Heart left ventricle (tissue), 16 donors: Measurements from ENCODE around the gene SYNCRIP. TPM values are rescaled to one million over a fixed set of nuclear protein-coding genes. Genes with fewer than 3 reads are reported as not detected.

Source experiments
- ATAC-seq, 4 donors: fragments of 200-7000 bp; cut with Tn5 transposase; one replicate each; pipeline ENCODE4 v1.9.1; 2020 to 2022; ENCODE audit warnings: moderate library complexity in 4 of 4, mild to moderate bottlenecking in 3 of 4, moderate number of reproducible peaks in 1 of 4
- DNase-seq, 5 donors: peaks; one replicate each; pipeline ENCODE4 v3.0.0-alpha.2; 2020
- H3K27ac ChIP-seq, 12 donors: fragments of 200-600 bp; sonication (generic) in 4 of 12; one replicate each; pipeline versions ENCODE4 v1.5.0 to v1.8.0; 2016 to 2022; ENCODE audit warnings: mild to moderate bottlenecking in 2 of 12
- H3K27me3 ChIP-seq, 9 donors: fragments of 200-600 bp; sonication (generic) in 2 of 9; one replicate each; pipeline versions ENCODE4 v1.5.1 to v1.8.0; 2016 to 2022; ENCODE audit warnings: mild to moderate bottlenecking in 3 of 9
- H3K36me3 ChIP-seq, 9 donors: fragments of 200-600 bp; sonication (generic) in 2 of 9; one replicate each; pipeline versions ENCODE4 v1.5.0 to v1.8.0; 2018 to 2022; ENCODE audit warnings: mild to moderate bottlenecking in 2 of 9
- H3K4me1 ChIP-seq, 12 donors: fragments of 200-600 bp; sonication (generic) in 4 of 12; one replicate each; pipeline versions ENCODE4 v1.5.0 to v1.8.0; 2016 to 2022; ENCODE audit warnings: mild to moderate bottlenecking in 3 of 12
- H3K4me3 ChIP-seq, 12 donors: fragments of 200-600 bp; sonication (generic) in 4 of 12; one replicate each; pipeline versions ENCODE4 v1.5.0 to v1.8.0; 2017 to 2022; ENCODE audit warnings: mild to moderate bottlenecking in 9 of 12, moderate library complexity in 4 of 12
- H3K9me3 ChIP-seq, 12 donors: fragments of 200-600 bp; sonication (generic) in 4 of 12; one replicate each; pipeline versions ENCODE4 v1.5.0 to v1.8.0; 2016 to 2022; ENCODE audit warnings: mild to moderate bottlenecking in 1 of 12
- CTCF ChIP-seq, 12 donors: fragments of 200-600 bp; sonication (generic) in 4 of 12; IDR thresholded peaks; one replicate each; pipeline versions ENCODE4 v1.5.0 to v1.8.0; 2018 to 2022; ENCODE audit warnings: antibody characterized with exemption in 12 of 12, mild to moderate bottlenecking in 5 of 12
- POLR2A ChIP-seq, 2 donors: fragments of 450-650 bp; IDR thresholded peaks; one replicate each; pipeline ENCODE4 v1.6.1; 2017; ENCODE audit warnings: antibody characterized with exemption in 2 of 2, mild to moderate bottlenecking in 2 of 2, moderate library complexity in 2 of 2
- WGBS, 4 donors: extraction: QIAGEN DNeasy Blood & Tissue Kit in 2 of 4; methylation state at CpG; one replicate each; pipeline versions ENCODE4 v1.1.5 to v1.1.7; 2013 to 2018; 5-methylcytosine and 5-hydroxymethylcytosine counted together
- intact Hi-C, 10 donors: fragments of 100-400 bp; cut with DNase I; formaldehyde crosslinking; loops; one replicate each; pipeline versions ENCODE4 v1.11.1 to v1.14.2; 2022
- polyA plus RNA-seq, 2 donors: library from polyadenylated mRNA; stranded (reverse); fragments of 200-250 nt; gene quantifications; one replicate each; pipeline ENCODE4 v1.2.3, GENCODE V29; 2013
- total RNA-seq, 9 donors: library from RNA; depleted of rRNA in 2 of 9; stranded (reverse); fragments of >200 nt in 2 of 9; fragmentation: NEBNext Ultra II Directional in 3 of 9; extraction: Animal tissue kit (Norgen Biotek cat#: 25700) in 3 of 9; gene quantifications; one replicate each; pipeline versions ENCODE4 v1.1.0 to v1.2.4, GENCODE V29; 2016 to 2023
- donor health status: ischemic (EF 13 %, LVEDD 7.1; RV severe dilation, severe dysfunction).
- donor health status: healthy with polysubstance abuse.
- donor health status: DM: no; HTN: yes; CAD: no.
- donor health status: DM: no; HTN: no; CAD: no.
- donor health status: ischemic (EF 25% LVEDD 6.9; RV normal size, moderate dysfunction).
- donor health status: ischemic (EF 25% LVEDD 5.7; RV mildly dilated, moderate dysfunction).
- donor health status: healthy.
- donor health status: DM: yes; HTN: yes; CAD: no.
- donor health status: ischemic (EF 35%, LVEDD 5.7; RV mildly dilated, moderate dysfunction).
- donor health status: nonischemic (EF 11% LVEDD 7.7; RV severe dilation, severe dysfunction).
- donor health status: DM: yes; HTN: yes; CAD: no.
- donor health status: PGD.
- donor health status: ischemic (EF 29% LVEDD 5.4; RV normal size, mild dysfunction).
- donor health status: nonischemic (EF 23%, LVEDD 6.1; RV moderate dilation, normal function).

The SYNCRIP gene
- total and polyA plus RNA-seq, 11 donors: 23.7 to 71.0 (median 57.2) TPM

DNA sequence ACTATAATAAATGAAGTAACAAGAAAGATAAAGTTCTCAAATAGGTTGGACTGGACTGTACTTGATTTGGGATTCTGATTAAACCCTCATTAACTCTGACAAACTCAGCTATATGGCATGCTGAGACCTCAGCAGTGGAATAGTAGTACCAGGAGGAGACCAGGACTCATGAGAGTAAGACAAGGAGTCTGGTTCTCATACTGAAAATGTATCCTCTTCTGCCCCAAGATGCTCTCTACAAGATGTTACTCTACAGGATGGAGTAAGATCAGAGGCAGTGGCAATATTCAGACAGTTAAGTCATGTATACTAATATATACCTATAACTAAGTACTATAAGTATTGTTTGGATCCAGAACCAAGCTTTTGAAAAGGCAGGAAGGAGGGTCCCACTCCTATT is 31.9 kb upstream of the SYNCRIP start:
- no peaks in the 10 kb centered on the region for H3K27me3 ChIP-seq
- H3K27ac ChIP-seq: peak overlapping the region in 1 of 12 donors; percentile 93
- peaks cover 0 to 28% (median 0%) of the 10 kb centered on the region in 9 donors for H3K36me3 ChIP-seq
- DNase-seq: no peak
- no peaks in the 10 kb centered on the region for H3K9me3 ChIP-seq
- H3K4me1 ChIP-seq: peaks cover 0 to 55% (median 24%) of the 10 kb centered on the region in 12 donors
- intact Hi-C loops: loop anchor here in 7 of 10 donors (5.0 to 10.0 kb wide), 7 partner anchors 77 to 1733 kb away; partner anchors contain the start of genes SNX14 (in 4 of the 7), CFAP206 (in 1 of the 7) and ZNF292 (in 1 of the 7)
- TF ChIP-seq POLR2A (IDR thresholded peaks at IDR 0.05) (no peak), CTCF (IDR thresholded peaks at IDR 0.05) (no peak)
- ATAC-seq: no peak
- no peak overlapping the region for H3K4me3 ChIP-seq

- no peaks in the 10 kb centered on the region for H3K9me3 ChIP-seq
- no peak for TF ChIP-seq CTCF (IDR thresholded peaks at IDR 0.05)
- TF ChIP-seq POLR2A (IDR thresholded peaks at IDR 0.05): no peak
- no peak overlapping the region for H3K4me3 ChIP-seq
- H3K4me1 ChIP-seq: peaks cover 0 to 53% (median 19%) of the 10 kb centered on the region in 12 donors
- no peaks in the 10 kb centered on the region for H3K27me3 ChIP-seq
- H3K36me3 ChIP-seq: peaks cover 0 to 28% (median 0%) of the 10 kb centered on the region in 9 donors
- intact Hi-C loops: loop anchor here in 3 of 10 donors (10.0 kb wide), 3 partner anchors 99 to 1481 kb away; partner anchors contain the start of gene ZNF292 (in 1 of the 3)
- WGBS, 4 donors: 82 to 89% (median 86%) methylated on average over 4 of the region's 4 CpGs
- peak overlapping the region in 1 of 12 donors; percentile 23 for H3K27ac ChIP-seq
- DNase-seq (no peak), ATAC-seq (no peak)
Observed at GRCh38 chr6:85673198-85674139, 30.8 kb upstream of the SYNCRIP start.

DNA sequence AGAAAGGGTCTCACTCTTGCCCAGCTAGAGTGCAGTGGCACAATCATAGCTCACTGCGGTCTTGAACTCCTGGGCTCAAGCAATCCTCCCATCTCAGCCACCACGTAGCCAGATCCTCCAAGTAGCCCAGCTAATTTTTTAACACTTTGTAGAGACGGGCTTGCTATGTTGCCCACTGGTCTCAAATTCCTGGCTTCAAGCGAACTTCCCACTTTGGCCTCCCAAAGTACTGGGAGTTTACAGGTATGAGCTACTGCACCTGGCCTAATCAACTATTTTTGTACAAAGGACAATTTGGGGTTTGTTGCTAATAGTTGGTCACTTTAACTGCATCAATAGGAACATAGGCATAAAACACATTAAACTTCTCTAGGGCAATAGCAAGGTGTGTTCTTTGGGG is 29.9 kb upstream of the SYNCRIP start:
- Histone ChIP-seq H3K4me1 (peaks cover 0 to 53% (median 19%) of the 10 kb centered on the region in 12 donors), H3K27ac (peak overlapping the region in 1 of 12 donors; percentile 4), H3K4me3 (no peak overlapping the region), H3K9me3 (peaks cover 0 to under 1% (median 0%) of the 10 kb centered on the region in 12 donors), H3K36me3 (peaks cover 0 to 28% (median 0%) of the 10 kb centered on the region in 9 donors), H3K27me3 (no peaks in the 10 kb centered on the region)
- intact Hi-C loops: loop anchor here in 3 of 10 donors (10.0 kb wide), 3 partner anchors 98 to 1482 kb away; partner anchors contain the start of gene ZNF292 (in 1 of the 3)
- DNase-seq (no peak), ATAC-seq (no peak)
- TF ChIP-seq CTCF (IDR thresholded peaks at IDR 0.05) (no peak), POLR2A (IDR thresholded peaks at IDR 0.05) (no peak)
- WGBS, 4 donors: 94 to 95% (median 94%) methylated on average over 4 of the region's 4 CpGs

- no peak for DNase-seq
- Histone ChIP-seq H3K4me3 (no peak overlapping the region), H3K27ac (peak overlapping the region in 1 of 12 donors; percentile 4), H3K4me1 (peaks cover 0 to 53% (median 19%) of the 10 kb centered on the region in 12 donors), H3K9me3 (peaks cover 0 to 6% (median 0%) of the 10 kb centered on the region in 12 donors), H3K27me3 (no peaks in the 10 kb centered on the region), H3K36me3 (peaks cover 0 to 28% (median 0%) of the 10 kb centered on the region in 9 donors)
- ATAC-seq: no peak
- TF ChIP-seq POLR2A (IDR thresholded peaks at IDR 0.05): no peak
- TF ChIP-seq CTCF (IDR thresholded peaks at IDR 0.05): no peak
- intact Hi-C loops: loop anchor here in 3 of 10 donors (10.0 kb wide), 3 partner anchors 97 to 1483 kb away; partner anchors contain the start of gene ZNF292 (in 1 of the 3)
Observed at GRCh38 chr6:85672050-85672449, 29.4 kb upstream of the SYNCRIP start.
